ENCODE data around the gene FAM3D.
A peak's percentile ranks its signal among the peaks of the same experiment; 100 is the strongest.

Gene FAM3D

GRCh38 chr3:58597770-58598310 is 68.7 kb downstream of the FAM3D start:
- intact Hi-C loops (cut with micrococcal nuclease) = no loop called here

GRCh38 chr3:58596834-58597518 is 69.6 kb downstream of the FAM3D start:
- Mint-ChIP-seq H3K9me3 (no peaks in the 10 kb centered on the region), H3K36me3 (ENCODE audit: low read depth) (no peaks in the 10 kb centered on the region), H3K4me1 (ENCODE audit: low read depth) (peaks cover under 1% of the 10 kb centered on the region), H3K27ac (no peak overlapping the region), H3K27me3 (peaks cover 6% of the 10 kb centered on the region), H3K4me3 (no peak overlapping the region)
- intact Hi-C loops (cut with micrococcal nuclease) = no loop called here

More at GRCh38 chr3:58597770-58598310, 68.7 kb downstream of the FAM3D start:
- Mint-ChIP-seq H3K4me1 (ENCODE audit: low read depth) (no peaks in the 10 kb centered on the region), H3K4me3 (no peak overlapping the region), H3K9me3 (no peaks in the 10 kb centered on the region), H3K36me3 (ENCODE audit: low read depth) (no peaks in the 10 kb centered on the region), H3K27me3 (peaks cover 10% of the 10 kb centered on the region), H3K27ac (no peak overlapping the region)

DNA sequence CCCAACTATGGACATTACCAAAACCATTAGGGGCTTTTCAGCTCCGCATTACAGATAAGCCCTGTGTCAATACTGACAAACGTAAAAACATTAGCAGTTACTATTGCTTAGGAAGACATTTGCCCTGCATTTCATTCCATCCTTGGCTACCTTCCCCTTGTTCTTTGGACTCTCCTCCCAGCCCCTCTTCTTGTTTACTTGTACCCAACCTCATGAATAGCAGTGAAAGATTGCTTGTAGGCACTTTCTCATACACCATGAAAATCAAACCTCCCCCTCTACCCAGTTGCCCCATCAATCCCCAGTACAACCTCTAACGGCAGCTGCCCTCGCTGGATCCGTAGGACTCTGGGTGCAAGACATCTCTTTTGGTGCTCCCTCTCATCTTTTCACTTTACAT is 72.5 kb downstream of the FAM3D start:
- no peaks in the 10 kb centered on the region for H3K36me3 Mint-ChIP-seq (ENCODE audit: low read depth)
- intact Hi-C loops (cut with micrococcal nuclease) = no loop called here
- no peak overlapping the region for H3K27ac Mint-ChIP-seq
- H3K4me1 Mint-ChIP-seq (ENCODE audit: low read depth) = peaks cover 13% of the 10 kb centered on the region
- no peaks in the 10 kb centered on the region for H3K9me3 Mint-ChIP-seq
- peaks cover 7% of the 10 kb centered on the region for H3K27me3 Mint-ChIP-seq
- no peak overlapping the region for H3K4me3 Mint-ChIP-seq

- Mint-ChIP-seq H3K4me1 (ENCODE audit: low read depth) (peaks cover 13% of the 10 kb centered on the region), H3K4me3 (no peak overlapping the region), H3K9me3 (no peaks in the 10 kb centered on the region), H3K27me3 (peaks cover 30% of the 10 kb centered on the region), H3K27ac (no peak overlapping the region), H3K36me3 (ENCODE audit: low read depth) (no peaks in the 10 kb centered on the region)
- intact Hi-C loops (cut with micrococcal nuclease) = no loop called here
Observed at GRCh38 chr3:58591517-58592510, 74.8 kb downstream of the FAM3D start.

DNA sequence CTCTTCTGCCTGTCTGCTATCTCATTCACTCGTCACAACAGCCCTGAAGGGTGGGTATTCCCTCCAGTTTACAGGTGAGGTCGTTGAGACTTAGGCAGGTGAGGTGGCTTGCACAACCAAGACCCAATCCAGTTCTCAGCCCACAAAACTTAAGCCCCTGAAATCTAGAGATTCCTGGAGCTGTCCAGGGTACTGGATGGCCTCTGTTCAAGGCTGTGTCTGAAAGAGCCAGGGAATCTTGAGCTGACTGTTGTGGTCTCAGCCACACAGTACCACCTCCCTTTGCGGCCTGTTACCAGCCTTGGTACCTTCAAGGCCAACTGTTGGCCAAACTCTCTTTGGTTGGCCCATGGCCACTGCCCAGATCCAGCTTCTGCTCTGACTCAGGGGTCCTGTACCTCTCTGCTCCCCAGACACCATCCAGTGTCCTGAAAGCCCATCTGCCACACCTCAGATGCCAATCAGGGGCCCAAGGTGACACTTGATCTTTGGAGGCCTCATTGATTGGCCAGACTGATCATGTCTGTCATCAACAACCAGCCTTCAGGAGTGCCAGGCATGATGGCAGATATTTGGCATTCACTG is 78.5 kb downstream of the FAM3D start:
- Mint-ChIP-seq H3K27ac (no peak overlapping the region), H3K4me1 (ENCODE audit: low read depth) (peaks cover 37% of the 10 kb centered on the region), H3K9me3 (no peaks in the 10 kb centered on the region), H3K27me3 (peaks cover 65% of the 10 kb centered on the region), H3K4me3 (no peak overlapping the region), H3K36me3 (ENCODE audit: low read depth) (no peaks in the 10 kb centered on the region)
- intact Hi-C loops (cut with micrococcal nuclease) = no loop called here

DNA sequence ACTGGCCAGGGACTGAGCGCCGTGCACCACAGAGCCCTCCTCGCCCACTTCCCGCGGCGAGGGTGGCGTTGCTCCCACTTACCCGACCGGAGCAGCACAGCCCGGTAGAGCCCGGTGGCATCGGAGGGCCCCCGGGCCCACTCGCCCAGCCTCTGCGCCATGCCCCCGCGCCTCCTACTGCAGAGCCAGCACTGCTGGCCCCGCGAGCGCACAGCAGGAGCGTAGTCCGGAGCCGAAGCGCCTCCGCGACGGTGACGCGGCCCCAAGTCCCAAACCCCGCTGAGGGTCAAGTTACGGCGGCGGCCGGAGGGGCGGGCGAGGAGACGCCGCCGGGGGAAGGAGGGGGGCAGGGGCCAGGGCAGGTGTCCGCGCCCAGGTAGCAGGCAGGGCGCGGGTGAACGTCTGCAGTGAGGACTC is 79.8 kb downstream of the FAM3D start:
- intact Hi-C loops (cut with micrococcal nuclease) = no loop called here
- no peak overlapping the region for H3K4me3 Mint-ChIP-seq
- peaks cover 34% of the 10 kb centered on the region for H3K4me1 Mint-ChIP-seq (ENCODE audit: low read depth)
- H3K36me3 Mint-ChIP-seq (ENCODE audit: low read depth) = no peaks in the 10 kb centered on the region
- H3K27me3 Mint-ChIP-seq = peaks cover 68% of the 10 kb centered on the region
- H3K27ac Mint-ChIP-seq = no peak overlapping the region
- no peaks in the 10 kb centered on the region for H3K9me3 Mint-ChIP-seq

GRCh38 chr3:58585994-58586393 is 80.6 kb downstream of the FAM3D start:
- H3K27me3 Mint-ChIP-seq = peaks cover 72% of the 10 kb centered on the region
- peaks cover 26% of the 10 kb centered on the region for H3K4me1 Mint-ChIP-seq (ENCODE audit: low read depth)
- H3K27ac Mint-ChIP-seq = no peak overlapping the region
- intact Hi-C loops (cut with micrococcal nuclease) = no loop called here
- no peaks in the 10 kb centered on the region for H3K36me3 Mint-ChIP-seq (ENCODE audit: low read depth)
- H3K9me3 Mint-ChIP-seq = no peaks in the 10 kb centered on the region
- H3K4me3 Mint-ChIP-seq = peak overlapping the region; percentile 76

GRCh38 chr3:58585005-58585786 is 81.4 kb downstream of the FAM3D start:
- peak overlapping the region; percentile 9 for H3K27ac Mint-ChIP-seq

GRCh38 chr3:58584690-58585004 is 81.9 kb downstream of the FAM3D start:
- H3K4me3 Mint-ChIP-seq = peak overlapping the region; percentile 76
- H3K27me3 Mint-ChIP-seq = peaks cover 66% of the 10 kb centered on the region
- H3K4me1 Mint-ChIP-seq (ENCODE audit: low read depth) = peaks cover 23% of the 10 kb centered on the region
- intact Hi-C loops (cut with micrococcal nuclease) = no loop called here
- peak overlapping the region; percentile 9 for H3K27ac Mint-ChIP-seq
- no peaks in the 10 kb centered on the region for H3K36me3 Mint-ChIP-seq (ENCODE audit: low read depth)
- H3K9me3 Mint-ChIP-seq = no peaks in the 10 kb centered on the region

More at GRCh38 chr3:58585005-58585786, 81.4 kb downstream of the FAM3D start:
- Mint-ChIP-seq H3K9me3 (no peaks in the 10 kb centered on the region), H3K27me3 (peaks cover 69% of the 10 kb centered on the region), H3K4me1 (ENCODE audit: low read depth) (peaks cover 23% of the 10 kb centered on the region), H3K4me3 (peak overlapping the region; percentile 76), H3K36me3 (ENCODE audit: low read depth) (no peaks in the 10 kb centered on the region)
- intact Hi-C loops (cut with micrococcal nuclease) = no loop called here
